ENCODE results near the gene TAOK3. TPM values are rescaled to one million over a fixed set of nuclear protein-coding genes. Genes with fewer than 3 reads are reported as not detected.
"Not testable (repeated sequence)": the region's sequence is repeated elsewhere in the genome, so short reads cannot be mapped to it uniquely, and the experiment has no call there.

TAOK3 gene
- total RNA-seq, 1 donor from 2014 or later = 15.7 TPM

GRCh38 chr12:118282767-118283166 lies 89.9 kb downstream of the TAOK3 start:
- Histone ChIP-seq H3K4me1 (ENCODE audit: insufficient read depth, low read length) (no peaks in the 10 kb centered on the region), H4K20me1 (ENCODE audit: insufficient read depth, low read length) (peaks cover 5% of the 10 kb centered on the region), H2AFZ (ENCODE audit: low read depth, low read length) (no peak overlapping the region), H3K9ac (ENCODE audit: low read length) (no peak overlapping the region), H3K9me3 (ENCODE audit: insufficient read depth, low read depth, low read length) (no peaks in the 10 kb centered on the region), H3K27me3 (ENCODE audit: insufficient read depth, low read length) (no peaks in the 10 kb centered on the region), H3K4me3 (ENCODE audit: insufficient read depth, low read depth, low read length) (no peak overlapping the region), H3K27ac (ENCODE audit: low read depth, low read length) (no peak overlapping the region), H3K36me3 (ENCODE audit: insufficient read depth, low read length) (no peaks in the 10 kb centered on the region), H3K79me2 (ENCODE audit: insufficient read depth, low read length) (no peaks in the 10 kb centered on the region), H3K4me2 (ENCODE audit: low read length) (no peak overlapping the region)
- DNase-seq (ENCODE audit: low read depth) (no peak), FAIRE-seq (no peak)
- TF ChIP-seq CTCF (IDR thresholded peaks at IDR 0.05; ENCODE audit: insufficient read depth, low read depth, low read length) = no peak
- no peak for TF ChIP-seq EZH2 (IDR thresholded peaks at IDR 0.05; ENCODE audit: insufficient read depth, low read length)
- Mint-ChIP-seq H3K4me3 (ENCODE audit: unreplicated experiment) (no peak overlapping the region), H3K36me3 (ENCODE audit: low read depth, unreplicated experiment) (peaks cover 8% of the 10 kb centered on the region), H3K27ac (ENCODE audit: unreplicated experiment) (no peak overlapping the region), H3K4me1 (ENCODE audit: low read depth, unreplicated experiment) (no peaks in the 10 kb centered on the region), H3K27me3 (ENCODE audit: low read depth, unreplicated experiment) (no peaks in the 10 kb centered on the region), H3K9me3 (ENCODE audit: unreplicated experiment) (no peaks in the 10 kb centered on the region)

- not testable (repeated sequence) for H3K27ac ChIP-seq (ENCODE audit: low read depth, low read length); DNase-seq (ENCODE audit: low read depth); H3K27me3 ChIP-seq (ENCODE audit: insufficient read depth, low read length); H3K4me2 ChIP-seq (ENCODE audit: low read length); H3K4me3 Mint-ChIP-seq (ENCODE audit: unreplicated experiment); H3K4me1 ChIP-seq (ENCODE audit: insufficient read depth, low read length); H2AFZ ChIP-seq (ENCODE audit: low read depth, low read length); H3K4me3 ChIP-seq (ENCODE audit: insufficient read depth, low read depth, low read length); H3K36me3 ChIP-seq (ENCODE audit: insufficient read depth, low read length); H3K4me1 Mint-ChIP-seq (ENCODE audit: low read depth, unreplicated experiment); H3K36me3 Mint-ChIP-seq (ENCODE audit: low read depth, unreplicated experiment); H3K27me3 Mint-ChIP-seq (ENCODE audit: low read depth, unreplicated experiment); H3K9me3 ChIP-seq (ENCODE audit: insufficient read depth, low read depth, low read length); H4K20me1 ChIP-seq (ENCODE audit: insufficient read depth, low read length); H3K9ac ChIP-seq (ENCODE audit: low read length); H3K9me3 Mint-ChIP-seq (ENCODE audit: unreplicated experiment); H3K79me2 ChIP-seq (ENCODE audit: insufficient read depth, low read length); FAIRE-seq; H3K27ac Mint-ChIP-seq (ENCODE audit: unreplicated experiment)
Measured at GRCh38 chr12:118278288-118278687, 94.4 kb downstream of the TAOK3 start.

- Histone ChIP-seq H4K20me1 (ENCODE audit: insufficient read depth, low read length) (no peaks in the 10 kb centered on the region), H3K79me2 (ENCODE audit: insufficient read depth, low read length) (no peaks in the 10 kb centered on the region), H3K36me3 (ENCODE audit: insufficient read depth, low read length) (no peaks in the 10 kb centered on the region), H3K9ac (ENCODE audit: low read length) (no peak overlapping the region), H3K4me2 (ENCODE audit: low read length) (no peak overlapping the region), H3K27ac (ENCODE audit: low read depth, low read length) (no peak overlapping the region), H3K9me3 (ENCODE audit: insufficient read depth, low read depth, low read length) (no peaks in the 10 kb centered on the region), H3K4me1 (ENCODE audit: insufficient read depth, low read length) (no peaks in the 10 kb centered on the region), H3K27me3 (ENCODE audit: insufficient read depth, low read length) (no peaks in the 10 kb centered on the region), H3K4me3 (ENCODE audit: insufficient read depth, low read depth, low read length) (no peak overlapping the region), H2AFZ (ENCODE audit: low read depth, low read length) (no peak overlapping the region)
- no peak for TF ChIP-seq CTCF (IDR thresholded peaks at IDR 0.05; ENCODE audit: insufficient read depth, low read depth, low read length)
- no peak for TF ChIP-seq EZH2 (IDR thresholded peaks at IDR 0.05; ENCODE audit: insufficient read depth, low read length)
- H3K9me3 Mint-ChIP-seq (ENCODE audit: unreplicated experiment) = no peaks in the 10 kb centered on the region
- H3K27ac Mint-ChIP-seq (ENCODE audit: unreplicated experiment) = no peak overlapping the region
- peaks cover 1% of the 10 kb centered on the region for H3K36me3 Mint-ChIP-seq (ENCODE audit: low read depth, unreplicated experiment)
- H3K27me3 Mint-ChIP-seq (ENCODE audit: low read depth, unreplicated experiment) = no peaks in the 10 kb centered on the region
- DNase-seq (ENCODE audit: low read depth) (no peak), FAIRE-seq (no peak)
- no peaks in the 10 kb centered on the region for H3K4me1 Mint-ChIP-seq (ENCODE audit: low read depth, unreplicated experiment)
- H3K4me3 Mint-ChIP-seq (ENCODE audit: unreplicated experiment) = no peak overlapping the region
Measured at GRCh38 chr12:118274066-118274465, 98.6 kb downstream of the TAOK3 start.

Measured in astrocyte (in vitro differentiated cells and primary cell).